ENCODE data around the gene MRPL52. TPM values are rescaled to one million over a fixed set of nuclear protein-coding genes. Genes with fewer than 3 reads are reported as not detected.

The MRPL52 gene
- total RNA-seq, 1 donor: 82.5 TPM

DNA sequence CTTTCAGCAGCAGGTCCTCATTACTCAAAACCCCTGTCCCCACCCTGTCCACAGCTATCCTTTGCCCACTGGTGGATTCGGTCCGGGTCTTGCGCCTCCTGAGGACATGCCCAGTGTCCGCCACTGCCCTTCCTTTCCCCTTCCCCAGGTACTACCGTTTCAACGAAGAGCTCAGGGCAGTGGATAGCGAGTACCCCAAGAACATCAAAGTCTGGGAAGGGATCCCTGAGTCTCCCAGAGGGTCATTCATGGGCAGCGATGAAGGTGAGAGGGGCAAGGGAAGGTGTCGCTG, 15.4 kb downstream of the MRPL52 start:
- TF ChIP-seq, protein P1, sequence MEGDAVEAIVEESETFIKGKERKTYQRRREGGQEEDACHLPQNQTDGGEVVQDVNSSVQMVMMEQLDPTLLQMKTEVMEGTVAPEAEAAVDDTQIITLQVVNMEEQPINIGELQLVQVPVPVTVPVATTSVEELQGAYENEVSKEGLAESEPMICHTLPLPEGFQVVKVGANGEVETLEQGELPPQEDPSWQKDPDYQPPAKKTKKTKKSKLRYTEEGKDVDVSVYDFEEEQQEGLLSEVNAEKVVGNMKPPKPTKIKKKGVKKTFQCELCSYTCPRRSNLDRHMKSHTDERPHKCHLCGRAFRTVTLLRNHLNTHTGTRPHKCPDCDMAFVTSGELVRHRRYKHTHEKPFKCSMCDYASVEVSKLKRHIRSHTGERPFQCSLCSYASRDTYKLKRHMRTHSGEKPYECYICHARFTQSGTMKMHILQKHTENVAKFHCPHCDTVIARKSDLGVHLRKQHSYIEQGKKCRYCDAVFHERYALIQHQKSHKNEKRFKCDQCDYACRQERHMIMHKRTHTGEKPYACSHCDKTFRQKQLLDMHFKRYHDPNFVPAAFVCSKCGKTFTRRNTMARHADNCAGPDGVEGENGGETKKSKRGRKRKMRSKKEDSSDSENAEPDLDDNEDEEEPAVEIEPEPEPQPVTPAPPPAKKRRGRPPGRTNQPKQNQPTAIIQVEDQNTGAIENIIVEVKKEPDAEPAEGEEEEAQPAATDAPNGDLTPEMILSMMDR (IDR thresholded peaks at IDR 0.05; ENCODE audit: insufficient read depth, low read depth, low read length): no peak
- H3K4me3 ChIP-seq (ENCODE audit: low read depth, low read length): no peak overlapping the region
- no peak for DNase-seq (ENCODE audit: low read depth)

DNA sequence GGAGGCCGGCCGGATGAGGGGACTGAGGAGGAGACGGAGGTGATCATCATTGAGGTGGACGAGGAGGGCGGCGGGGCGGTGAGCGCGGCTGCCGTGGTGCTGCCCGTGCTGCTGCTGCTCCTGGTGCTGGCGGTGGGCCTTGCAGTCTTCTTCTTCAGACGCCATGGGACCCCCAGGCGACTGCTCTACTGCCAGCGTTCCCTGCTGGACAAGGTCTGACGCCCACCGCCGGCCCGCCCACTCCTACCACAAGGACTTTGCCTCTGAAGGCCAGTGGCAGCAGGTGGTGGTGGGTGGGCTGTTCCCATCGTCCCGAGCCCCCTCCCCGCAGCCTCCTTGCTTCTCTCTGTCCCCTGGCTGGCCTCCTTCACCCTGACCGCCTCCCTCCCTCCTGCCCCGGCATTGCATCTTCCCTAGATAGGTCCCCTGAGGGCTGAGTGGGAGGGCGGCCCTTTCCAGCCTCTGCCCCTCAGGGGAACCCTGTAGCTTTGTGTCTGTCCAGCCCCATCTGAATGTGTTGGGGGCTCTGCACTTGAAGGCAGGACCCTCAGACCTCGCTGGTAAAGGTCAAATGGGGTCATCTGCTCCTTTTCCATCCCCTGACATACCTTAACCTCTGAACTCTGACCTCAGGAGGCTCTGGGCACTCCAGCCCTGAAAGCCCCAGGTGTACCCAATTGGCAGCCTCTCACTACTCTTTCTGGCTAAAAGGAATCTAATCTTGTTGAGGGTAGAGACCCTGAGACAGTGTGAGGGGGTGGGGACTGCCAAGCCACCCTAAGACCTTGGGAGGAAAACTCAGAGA, 16.3 kb downstream of the MRPL52 start:
- TF ChIP-seq, protein P1 (IDR thresholded peaks at IDR 0.05; ENCODE audit: insufficient read depth, low read depth, low read length): no peak
- H3K4me3 ChIP-seq (ENCODE audit: low read depth, low read length): no peak overlapping the region
- no peak for DNase-seq (ENCODE audit: low read depth)

DNA sequence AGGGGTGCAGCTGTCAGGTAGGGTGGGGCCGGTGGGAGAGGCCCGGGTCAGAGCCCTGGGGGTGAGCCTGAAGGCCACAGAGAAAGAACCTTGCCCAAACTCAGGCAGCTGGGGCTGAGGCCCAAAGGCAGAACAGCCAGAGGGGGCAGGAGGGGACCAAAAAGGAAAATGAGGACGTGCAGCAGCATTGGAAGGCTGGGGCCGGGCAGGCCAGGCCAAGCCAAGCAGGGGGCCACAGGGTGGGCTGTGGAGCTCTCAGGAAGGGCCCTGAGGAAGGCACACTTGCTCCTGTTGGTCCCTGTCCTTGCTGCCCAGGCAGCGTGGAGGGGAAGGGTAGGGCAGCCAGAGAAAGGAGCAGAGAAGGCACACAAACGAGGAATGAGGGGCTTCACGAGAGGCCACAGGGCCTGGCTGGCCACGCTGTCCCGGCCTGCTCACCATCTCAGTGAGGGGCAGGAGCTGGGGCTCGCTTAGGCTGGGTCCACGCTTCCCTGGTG, 17.2 kb downstream of the MRPL52 start:
- TF ChIP-seq, protein P1 (IDR thresholded peaks at IDR 0.05; ENCODE audit: insufficient read depth, low read depth, low read length): no peak
- no peak overlapping the region for H3K4me3 ChIP-seq (ENCODE audit: low read depth, low read length)
- no peak for DNase-seq (ENCODE audit: low read depth)

DNA sequence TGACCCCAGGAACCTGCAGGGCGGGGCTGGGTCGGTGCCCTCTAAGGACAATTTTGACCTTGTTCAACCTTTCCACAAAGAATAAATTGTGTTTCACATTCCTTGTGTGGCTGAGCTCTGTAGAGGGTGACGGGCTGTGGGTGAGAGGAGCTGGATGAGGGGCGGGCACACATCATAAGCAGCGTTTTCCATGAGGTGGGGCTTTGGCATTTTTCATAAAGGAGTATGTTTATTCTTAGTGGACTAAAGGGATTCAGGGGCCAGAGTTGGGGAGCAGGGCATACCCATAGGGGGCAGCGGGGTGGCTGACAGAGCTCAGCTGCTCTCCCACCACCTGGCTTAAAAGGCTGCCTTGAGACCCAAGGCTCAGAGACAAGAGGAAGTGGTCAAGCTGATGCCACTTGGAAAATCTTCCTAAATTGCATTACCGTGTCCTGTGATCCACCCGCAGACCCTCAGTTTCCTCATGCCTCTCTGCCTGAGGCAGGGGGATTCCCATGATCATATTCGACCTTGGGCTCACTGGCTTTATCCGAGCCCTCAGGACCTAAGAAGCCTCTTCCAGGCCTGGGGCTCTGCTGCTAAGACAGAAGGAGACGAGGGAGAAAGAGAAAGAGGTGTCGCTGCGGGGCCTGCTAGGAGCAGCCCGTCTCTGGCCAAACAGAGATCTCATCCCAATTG, 18.1 kb downstream of the MRPL52 start:
- H3K4me3 ChIP-seq (ENCODE audit: low read depth, low read length): peak overlapping the region; percentile 8
- peak; percentile 90 for DNase-seq (ENCODE audit: low read depth)
- TF ChIP-seq, protein P1 (IDR thresholded peaks at IDR 0.05; ENCODE audit: insufficient read depth, low read depth, low read length): no peak

DNA sequence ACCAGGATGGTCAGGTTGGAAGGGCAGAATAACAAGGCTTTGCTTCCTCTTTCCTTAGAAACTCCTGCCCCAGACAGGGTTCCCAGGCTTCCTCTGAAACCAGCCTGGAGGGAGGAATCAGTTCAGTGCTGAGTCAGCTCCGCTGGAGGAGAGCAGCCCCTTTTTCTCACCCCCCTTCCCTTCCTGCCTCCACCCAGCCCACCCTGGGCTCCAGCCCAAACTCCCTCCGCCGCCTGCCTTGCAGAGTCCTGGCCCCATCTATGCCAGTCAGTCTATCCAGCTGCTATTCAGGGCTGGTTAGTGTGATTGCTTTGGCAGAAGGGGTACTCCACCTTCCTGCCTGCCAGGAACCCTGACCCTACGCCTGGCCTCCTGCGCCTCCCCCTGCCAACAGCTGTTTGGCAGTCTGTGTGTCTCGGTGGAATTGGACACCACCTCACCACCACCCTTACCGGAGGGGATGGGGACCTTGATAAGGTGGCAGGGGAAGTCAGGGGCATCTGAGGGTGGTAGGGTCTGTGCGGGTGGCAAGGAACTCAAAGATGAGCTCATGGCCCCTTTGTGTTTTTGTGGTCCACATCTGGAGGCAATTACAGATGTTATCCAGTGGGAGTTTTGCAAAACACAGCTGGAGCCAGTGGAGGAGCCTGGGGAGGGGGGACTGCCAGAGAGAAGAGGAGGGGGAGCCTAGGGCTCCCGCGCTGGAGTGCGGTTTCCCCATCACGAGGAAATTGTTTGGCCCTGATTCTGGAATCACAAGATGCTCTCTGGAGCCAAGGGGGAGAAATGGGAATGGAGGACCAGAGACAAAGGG, 18.9 kb downstream of the MRPL52 start:
- TF ChIP-seq, protein P1 (IDR thresholded peaks at IDR 0.05; ENCODE audit: insufficient read depth, low read depth, low read length): no peak
- peak; percentile 98 for DNase-seq (ENCODE audit: low read depth)
- H3K4me3 ChIP-seq (ENCODE audit: low read depth, low read length): no peak overlapping the region

DNA sequence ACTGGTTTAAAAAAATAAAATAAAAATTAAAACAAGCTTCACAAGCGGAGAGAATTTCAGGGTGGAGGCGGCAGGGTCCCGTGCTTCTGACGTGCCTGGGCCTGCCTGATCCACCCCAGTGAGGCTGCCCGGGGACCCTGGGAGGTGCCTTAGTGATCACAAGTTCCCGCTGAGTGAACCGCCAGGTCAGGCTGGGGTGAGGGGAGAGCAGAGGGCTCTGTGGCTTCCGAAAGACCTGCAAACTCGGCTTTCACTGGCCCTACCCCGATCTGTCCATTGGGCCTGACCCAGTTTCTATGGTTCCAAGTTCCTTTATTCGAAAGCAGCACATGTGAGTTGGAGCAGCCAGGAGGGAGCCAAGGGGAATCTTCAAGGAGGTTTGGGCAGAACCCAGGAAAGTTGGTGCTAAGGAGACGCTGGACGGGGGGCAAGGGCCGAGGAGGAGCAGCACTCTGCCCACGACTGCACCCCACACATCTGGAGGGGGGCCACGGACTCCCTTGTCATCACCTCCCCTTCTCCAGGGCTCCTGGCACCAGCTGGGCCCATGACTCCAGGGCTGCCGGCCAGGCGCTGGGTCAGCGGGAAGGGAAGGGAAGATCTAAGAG, 19.6 kb downstream of the MRPL52 start:
- peak; percentile 38 for DNase-seq (ENCODE audit: low read depth)
- TF ChIP-seq, protein P1 (IDR thresholded peaks at IDR 0.05; ENCODE audit: insufficient read depth, low read depth, low read length): no peak
- no peak overlapping the region for H3K4me3 ChIP-seq (ENCODE audit: low read depth, low read length)
